BJ (cell line): ENCODE results near the gene GPR55. TPM values are rescaled to one million over a fixed set of nuclear protein-coding genes. Genes with fewer than 3 reads are reported as not detected.

Experiments used
- CTCF ChIA-PET: fragments of 350-600 bp; formaldehyde crosslinking; extraction: SDS; loops from one replicate; lab custom pipeline; 2021; ENCODE audit warnings: antibody characterized with exemption, inconsistent platforms; lab: Yijun Ruan, JAX
- POLR2A ChIA-PET: fragments of 300-600 bp; sonication (Branson Sonifier 250); formaldehyde crosslinking; extraction: SDS; loops from one replicate; lab custom pipeline; 2021; ENCODE audit warnings: antibody characterized with exemption; lab: Charles Lee
- DNase-seq: peaks from one replicate; pipeline ENCODE4 v3.0.0-alpha.2; 2011; ENCODE audit warnings: low read depth
- H3K27me3 ChIP-seq: 2 replicates; pipeline ENCODE4 v1.6.0; 2011; ENCODE audit warnings: low read length; ENCODE audit not compliant: control insufficient read depth, insufficient read depth
- H3K36me3 ChIP-seq: 2 replicates; pipeline ENCODE4 v1.5.1; 2011; ENCODE audit warnings: low read length; ENCODE audit not compliant: control insufficient read depth, insufficient read depth
- H3K4me3 ChIP-seq: 2 replicates; pipeline ENCODE4 v1.5.1; 2011; ENCODE audit warnings: low read depth, mild to moderate bottlenecking, control low read depth, low read length
- CTCF ChIP-seq: IDR thresholded peaks from 2 replicates; pipeline ENCODE4 v1.5.1; 2011; ENCODE audit warnings: low read depth, mild to moderate bottlenecking, control low read depth, inconsistent platforms, low read length, moderate library complexity; ENCODE audit not compliant: insufficient read depth
- polyA plus RNA-seq: library from polyadenylated mRNA; depleted of rRNA; stranded (reverse); fragments of >200 nt; gene quantifications from 2 replicates; pipeline ENCODE4 v1.2.3, GENCODE V29; 2011

Gene GPR55
- polyA plus RNA-seq, 1 experiment = not detected

GRCh38 chr2:230960026-230960425, 35.0 kb upstream of the GPR55 start:
- no peaks in the 10 kb centered on the region for H3K36me3 ChIP-seq
- ChIA-PET CTCF (interaction anchor here (1.4 kb wide), 1 partner anchor 27 kb away, joined by 4 read pairs; no protein-coding TSS in a partner anchor), POLR2A (no interaction called here)
- TF ChIP-seq CTCF = no peak
- H3K4me3 ChIP-seq = no peak overlapping the region
- DNase-seq = no peak
- peaks cover 3% of the 10 kb centered on the region for H3K27me3 ChIP-seq

- no peak for TF ChIP-seq CTCF
- CTCF ChIA-PET = interaction anchor here (1.1 to 1.4 kb wide), 2 partner anchors 9 to 28 kb away, joined by 4 to 6 read pairs; no protein-coding TSS in a partner anchor
- POLR2A ChIA-PET = no interaction called here
Measured at GRCh38 chr2:230958820-230959756, 34.0 kb upstream of the GPR55 start.

GRCh38 chr2:230957756-230958391, 32.8 kb upstream of the GPR55 start:
- no peak for TF ChIP-seq CTCF
- CTCF ChIA-PET = no interaction called here
- no peak for DNase-seq

More at GRCh38 chr2:230958820-230959756, 34.0 kb upstream of the GPR55 start:
- H3K4me3 ChIP-seq = no peak overlapping the region
- peaks cover 4% of the 10 kb centered on the region for H3K27me3 ChIP-seq
- no peak for DNase-seq
- no peaks in the 10 kb centered on the region for H3K36me3 ChIP-seq

GRCh38 chr2:230956827-230957755, 32.0 kb upstream of the GPR55 start:
- Histone ChIP-seq H3K27me3 (peaks cover 5% of the 10 kb centered on the region), H3K4me3 (peak overlapping the region; percentile 14; the same call in 1 of the 2 replicates), H3K36me3 (no peaks in the 10 kb centered on the region)
- TF ChIP-seq CTCF = no peak
- POLR2A ChIA-PET = no interaction called here
- DNase-seq = no peak
- CTCF ChIA-PET = interaction anchor here (1.4 kb wide), 1 partner anchor 109 kb away, joined by 4 read pairs; no protein-coding TSS in a partner anchor

More at GRCh38 chr2:230957756-230958391, 32.8 kb upstream of the GPR55 start:
- H3K36me3 ChIP-seq = no peaks in the 10 kb centered on the region
- peaks cover 5% of the 10 kb centered on the region for H3K27me3 ChIP-seq
- POLR2A ChIA-PET = no interaction called here
- H3K4me3 ChIP-seq = peak overlapping the region; percentile 14; the same call in 1 of the 2 replicates
